NCI-H1092 (cell line): ENCODE measurements around the gene STIL.
"Not testable (repeated sequence)": the region's sequence is repeated elsewhere in the genome, so short reads cannot be mapped to it uniquely, and the experiment has no call there.

Experiments
- DNase-seq: peaks from one replicate; lab custom pipeline; 2025; lab: John Stamatoyannopoulos, UW

STIL gene

GRCh38 chr1:47219590-47220220 is 94.2 kb downstream of the STIL start:
- DNase-seq, result no peak

- no peak for DNase-seq
These were observed 94.9 kb downstream of the STIL start for GRCh38 chr1:47219001-47219400.

GRCh38 chr1:47216278-47217059 is 97.5 kb downstream of the STIL start:
- no peak for DNase-seq

- no peak for DNase-seq
These were observed 98.2 kb downstream of the STIL start for GRCh38 chr1:47215713-47216112.

- no peak for DNase-seq
These were observed 99.4 kb downstream of the STIL start for GRCh38 chr1:47214549-47214948.

- no peak for DNase-seq
These were observed 100.5 kb downstream of the STIL start for GRCh38 chr1:47213230-47213963.

- DNase-seq, result no peak
These were observed 101.2 kb downstream of the STIL start for GRCh38 chr1:47212636-47213229.

GRCh38 chr1:47211796-47212269 is 102.1 kb downstream of the STIL start:
- no peak for DNase-seq

GRCh38 chr1:47210666-47211065 is 103.3 kb downstream of the STIL start:
- no peak for DNase-seq

GRCh38 chr1:47209725-47210325 is 104.1 kb downstream of the STIL start:
- DNase-seq, result no peak

GRCh38 chr1:47209091-47209490 is 104.9 kb downstream of the STIL start:
- no peak for DNase-seq

GRCh38 chr1:47208374-47208850 is 105.5 kb downstream of the STIL start:
- no peak for DNase-seq

- no peak for DNase-seq
These were observed 106.1 kb downstream of the STIL start for GRCh38 chr1:47207803-47208373.

GRCh38 chr1:47205918-47206317 is 108.0 kb downstream of the STIL start:
- no peak for DNase-seq

- not testable (repeated sequence) for DNase-seq
These were observed 110.4 kb downstream of the STIL start for GRCh38 chr1:47203504-47203903.

GRCh38 chr1:47201179-47201578 is 112.8 kb downstream of the STIL start:
- DNase-seq, result no peak
